Activated CD4-positive, alpha-beta memory T cell treated with anti-CD3 and anti-CD28 coated beads for 36 hours (primary cell): ENCODE measurements around the gene MED25. TPM values are rescaled to one million over a fixed set of nuclear protein-coding genes. Genes with fewer than 3 reads are reported as not detected.
A peak's percentile ranks its signal among the peaks of the same experiment; 100 is the strongest.

Experiments used
- CTCF ChIA-PET: fragments of 350-600 bp; sonication (Branson Sonifier 250); formaldehyde crosslinking; loops from one replicate; lab custom pipeline; 2021; ENCODE audit warnings: antibody characterized with exemption, inconsistent platforms; lab: Charles Lee
- POLR2A ChIA-PET: fragments of 350-600 bp; sonication (Branson Sonifier 250); formaldehyde crosslinking; loops from one replicate; lab custom pipeline; 2021; ENCODE audit warnings: antibody characterized with exemption; lab: Charles Lee
- DNase-seq: peaks from one replicate; pipeline ENCODE4 v3.0.0-alpha.2; 2020
- H3K27ac Mint-ChIP-seq: one replicate; pipeline ENCODE4 v1.8.0; 2021; ENCODE audit warnings: mixed read lengths
- H3K27me3 Mint-ChIP-seq: one replicate; pipeline ENCODE4 v1.8.0; 2021; ENCODE audit warnings: mixed read lengths
- H3K36me3 Mint-ChIP-seq: one replicate; pipeline ENCODE4 v1.8.0; 2021; ENCODE audit warnings: mixed read lengths
- H3K4me1 Mint-ChIP-seq: one replicate; pipeline ENCODE4 v1.8.0; 2021; ENCODE audit warnings: low read depth, mixed read lengths
- H3K4me3 Mint-ChIP-seq: one replicate; pipeline ENCODE4 v1.8.0; 2021; ENCODE audit warnings: mild to moderate bottlenecking, mixed read lengths
- H3K9me3 Mint-ChIP-seq: one replicate; pipeline ENCODE4 v1.8.0; 2021; ENCODE audit warnings: mixed read lengths
- intact Hi-C: fragments of 100-400 bp; cut with micrococcal nuclease; formaldehyde crosslinking; loops from one replicate; pipeline ENCODE4 v1.15.1; 2023
- total RNA-seq, 2 experiments: library from RNA; stranded (reverse); gene quantifications; one replicate each; pipeline ENCODE4 v1.2.3, GENCODE V29; 2021

The MED25 gene
- total RNA-seq, 2 experiments from 2014 or later = 45.6 to 50.2 TPM

GRCh38 chr19:49856574-49857021 lies 38.5 kb downstream of the MED25 start:
- POLR2A ChIA-PET = no interaction called here
- CTCF ChIA-PET = interaction anchor here (0.6 kb wide), 1 partner anchor 138 kb away, joined by 3 read pairs; no protein-coding TSS in a partner anchor
- Mint-ChIP-seq H3K4me3 (no peak overlapping the region), H3K9me3 (no peaks in the 10 kb centered on the region), H3K4me1 (peaks cover 15% of the 10 kb centered on the region), H3K27me3 (no peaks in the 10 kb centered on the region), H3K36me3 (peaks cover 25% of the 10 kb centered on the region), H3K27ac (no peak overlapping the region)
- intact Hi-C loops = no loop called here
- no peak for DNase-seq

DNA sequence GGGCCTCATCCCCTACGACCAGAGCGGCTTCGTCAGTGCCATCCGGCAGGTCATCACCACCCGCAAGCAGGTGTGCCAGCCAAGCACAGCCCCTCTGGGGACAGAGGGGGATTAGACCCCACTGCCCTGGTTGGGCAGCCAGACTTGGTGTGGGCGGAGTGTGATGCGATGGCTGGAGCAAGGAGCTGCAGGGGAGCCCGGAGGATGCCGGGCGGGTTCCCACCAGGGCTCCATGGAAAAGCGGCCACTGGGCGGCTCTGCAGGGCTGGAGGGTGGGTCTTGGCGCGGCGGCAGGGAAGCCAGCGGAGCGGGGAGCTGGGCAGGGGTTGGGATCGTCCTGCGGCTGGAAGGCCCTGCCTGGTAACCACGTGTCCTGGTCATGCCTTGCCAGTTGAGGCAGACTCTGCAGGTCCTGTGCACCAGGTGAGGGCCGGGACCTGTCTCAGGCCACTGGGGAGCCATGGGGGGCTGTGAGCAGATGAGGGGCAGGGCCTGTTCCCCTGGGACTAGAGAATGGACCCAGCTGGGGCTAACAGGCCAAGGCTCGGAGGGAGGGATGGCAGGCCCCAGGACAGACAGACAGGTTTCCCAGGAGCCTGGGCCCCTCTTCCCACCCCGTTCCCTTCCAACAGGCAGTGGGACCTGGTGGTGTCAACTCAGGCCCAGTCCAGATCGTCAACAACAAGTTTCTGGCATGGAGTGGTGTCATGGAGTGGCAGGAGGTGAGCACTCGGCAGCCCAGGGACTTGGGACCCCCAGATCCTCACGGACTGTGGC lies 39.2 kb downstream of the MED25 start:
- H3K36me3 Mint-ChIP-seq = peaks cover 29% of the 10 kb centered on the region
- H3K27ac Mint-ChIP-seq = no peak overlapping the region
- no peak overlapping the region for H3K4me3 Mint-ChIP-seq
- no peaks in the 10 kb centered on the region for H3K9me3 Mint-ChIP-seq
- CTCF ChIA-PET = interaction anchor here (0.6 to 1.5 kb wide), 2 partner anchors 12 to 138 kb away, joined by 3 read pairs; no protein-coding TSS in a partner anchor
- no peaks in the 10 kb centered on the region for H3K27me3 Mint-ChIP-seq
- H3K4me1 Mint-ChIP-seq = peaks cover 12% of the 10 kb centered on the region
- POLR2A ChIA-PET = interaction anchor here (1.0 to 1.3 kb wide), 2 partner anchors 19 to 20 kb away, joined by 3 to 4 read pairs; partner anchors contain the start of genes AKT1S1 and TBC1D17
- DNase-seq = no peak
- intact Hi-C loops = no loop called here

GRCh38 chr19:49857838-49858087 lies 39.7 kb downstream of the MED25 start:
- CTCF ChIA-PET = interaction anchor here (0.8 to 1.5 kb wide), 2 partner anchors 11 to 12 kb away, joined by 3 to 4 read pairs; no protein-coding TSS in a partner anchor
- intact Hi-C loops = no loop called here
- H3K27ac Mint-ChIP-seq = no peak overlapping the region
- peaks cover 29% of the 10 kb centered on the region for H3K36me3 Mint-ChIP-seq
- H3K4me3 Mint-ChIP-seq = no peak overlapping the region
- no peaks in the 10 kb centered on the region for H3K9me3 Mint-ChIP-seq
- H3K27me3 Mint-ChIP-seq = no peaks in the 10 kb centered on the region
- H3K4me1 Mint-ChIP-seq = peaks cover 7% of the 10 kb centered on the region
- POLR2A ChIA-PET = interaction anchor here (1.0 to 1.3 kb wide), 2 partner anchors 18 to 20 kb away, joined by 3 to 4 read pairs; partner anchors contain the start of genes AKT1S1 and TBC1D17
- DNase-seq = no peak

- H3K9me3 Mint-ChIP-seq = no peaks in the 10 kb centered on the region
- no peak overlapping the region for H3K27ac Mint-ChIP-seq
- peaks cover 32% of the 10 kb centered on the region for H3K36me3 Mint-ChIP-seq
- DNase-seq = no peak
- no peak overlapping the region for H3K4me3 Mint-ChIP-seq
- ChIA-PET POLR2A (interaction anchor here (1.0 to 1.8 kb wide), 3 partner anchors 11 to 19 kb away, joined by 3 to 4 read pairs (median 4); partner anchors contain the start of genes AKT1S1 and TBC1D17), CTCF (interaction anchor here (0.8 to 1.5 kb wide), 2 partner anchors 10 to 11 kb away, joined by 3 to 4 read pairs; no protein-coding TSS in a partner anchor)
- H3K4me1 Mint-ChIP-seq = peaks cover 7% of the 10 kb centered on the region
- no peaks in the 10 kb centered on the region for H3K27me3 Mint-ChIP-seq
- intact Hi-C loops = no loop called here
Observed at GRCh38 chr19:49858088-49858985, 40.2 kb downstream of the MED25 start.

GRCh38 chr19:49859682-49860335 lies 41.7 kb downstream of the MED25 start:
- intact Hi-C loops = no loop called here
- Mint-ChIP-seq H3K27me3 (no peaks in the 10 kb centered on the region), H3K36me3 (peaks cover 44% of the 10 kb centered on the region), H3K27ac (peak overlapping the region; percentile 23), H3K4me1 (peaks cover 6% of the 10 kb centered on the region), H3K4me3 (no peak overlapping the region), H3K9me3 (no peaks in the 10 kb centered on the region)
- no peak for DNase-seq
- ChIA-PET CTCF (no interaction called here), POLR2A (interaction anchor here (1.8 kb wide), 1 partner anchor 10 kb away, joined by 4 read pairs; no protein-coding TSS in a partner anchor)

GRCh38 chr19:49860336-49861102 lies 42.4 kb downstream of the MED25 start:
- Mint-ChIP-seq H3K36me3 (peaks cover 46% of the 10 kb centered on the region), H3K27ac (no peak overlapping the region), H3K27me3 (no peaks in the 10 kb centered on the region), H3K4me1 (peaks cover 12% of the 10 kb centered on the region), H3K4me3 (no peak overlapping the region), H3K9me3 (no peaks in the 10 kb centered on the region)
- POLR2A ChIA-PET = no interaction called here
- CTCF ChIA-PET = no interaction called here
- DNase-seq = no peak
- intact Hi-C loops = no loop called here

DNA sequence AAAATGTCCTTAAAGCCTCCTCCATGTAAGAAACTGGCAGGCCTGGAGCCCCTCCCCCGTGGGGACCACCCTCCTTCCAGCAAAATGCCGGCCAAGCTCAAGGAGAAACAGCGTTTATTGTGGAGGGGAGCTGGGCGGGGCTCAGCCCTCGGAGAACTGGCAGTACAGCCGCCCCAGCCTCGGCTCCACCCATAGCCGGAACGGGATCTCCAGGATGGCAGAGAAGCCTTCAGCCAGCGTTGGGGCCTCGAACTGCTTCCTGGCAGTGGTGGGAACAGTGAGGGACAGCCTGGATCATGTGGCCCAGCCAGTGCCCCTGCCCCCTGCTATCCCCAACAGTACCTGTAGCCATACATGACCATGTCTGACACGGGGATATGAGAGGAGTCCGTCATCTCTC lies 43.0 kb downstream of the MED25 start:
- DNase-seq = no peak
- Mint-ChIP-seq H3K9me3 (no peaks in the 10 kb centered on the region), H3K4me1 (peaks cover 18% of the 10 kb centered on the region), H3K4me3 (no peak overlapping the region), H3K36me3 (peaks cover 47% of the 10 kb centered on the region), H3K27ac (no peak overlapping the region), H3K27me3 (no peaks in the 10 kb centered on the region)
- CTCF ChIA-PET = no interaction called here
- POLR2A ChIA-PET = no interaction called here
- intact Hi-C loops = no loop called here

DNA sequence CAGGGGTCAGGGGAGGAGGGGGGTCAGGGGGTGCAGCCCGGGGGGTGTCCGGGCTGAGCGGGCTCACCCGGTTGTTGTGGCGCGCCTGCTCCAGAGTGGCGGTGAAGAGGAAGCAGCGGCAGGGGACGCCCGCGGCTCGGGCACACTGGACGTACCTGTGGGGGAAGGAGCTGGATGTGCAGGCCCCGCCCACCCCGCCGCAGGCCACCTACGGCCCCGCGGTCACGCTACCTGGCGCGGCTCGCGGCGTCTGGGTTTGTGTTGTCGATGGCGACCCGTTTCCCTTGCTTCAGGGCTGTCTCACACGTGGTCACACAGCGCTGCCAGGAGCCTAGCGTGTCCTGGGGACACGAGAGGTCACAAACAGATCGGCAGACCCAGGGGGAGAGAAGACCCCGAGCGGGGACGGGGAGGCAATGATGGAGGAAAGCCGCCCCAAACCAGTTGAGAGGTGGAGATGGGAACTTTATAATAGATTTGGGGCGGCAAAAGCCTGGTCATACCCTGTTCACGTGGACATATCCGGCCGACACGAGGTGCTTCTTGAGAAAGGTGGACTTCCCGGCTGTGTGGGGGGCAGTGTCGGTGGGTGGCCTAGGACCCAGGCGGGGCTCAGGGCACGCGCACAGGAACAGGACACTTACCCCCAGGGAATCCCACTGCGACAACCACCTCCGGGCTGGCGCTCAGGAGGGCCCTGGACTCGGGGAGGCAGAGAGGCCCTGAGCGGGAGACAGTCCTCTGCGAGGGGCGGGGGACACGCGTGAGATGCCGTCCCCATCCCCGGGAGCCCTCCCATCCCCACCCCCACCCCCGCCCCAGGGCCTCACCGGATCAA lies 43.7 kb downstream of the MED25 start:
- H3K27ac Mint-ChIP-seq = no peak overlapping the region
- H3K27me3 Mint-ChIP-seq = no peaks in the 10 kb centered on the region
- no peak for DNase-seq
- no peak overlapping the region for H3K4me3 Mint-ChIP-seq
- intact Hi-C loops = no loop called here
- H3K36me3 Mint-ChIP-seq = peaks cover 53% of the 10 kb centered on the region
- ChIA-PET POLR2A (no interaction called here), CTCF (no interaction called here)
- H3K4me1 Mint-ChIP-seq = peaks cover 25% of the 10 kb centered on the region
- no peaks in the 10 kb centered on the region for H3K9me3 Mint-ChIP-seq

DNA sequence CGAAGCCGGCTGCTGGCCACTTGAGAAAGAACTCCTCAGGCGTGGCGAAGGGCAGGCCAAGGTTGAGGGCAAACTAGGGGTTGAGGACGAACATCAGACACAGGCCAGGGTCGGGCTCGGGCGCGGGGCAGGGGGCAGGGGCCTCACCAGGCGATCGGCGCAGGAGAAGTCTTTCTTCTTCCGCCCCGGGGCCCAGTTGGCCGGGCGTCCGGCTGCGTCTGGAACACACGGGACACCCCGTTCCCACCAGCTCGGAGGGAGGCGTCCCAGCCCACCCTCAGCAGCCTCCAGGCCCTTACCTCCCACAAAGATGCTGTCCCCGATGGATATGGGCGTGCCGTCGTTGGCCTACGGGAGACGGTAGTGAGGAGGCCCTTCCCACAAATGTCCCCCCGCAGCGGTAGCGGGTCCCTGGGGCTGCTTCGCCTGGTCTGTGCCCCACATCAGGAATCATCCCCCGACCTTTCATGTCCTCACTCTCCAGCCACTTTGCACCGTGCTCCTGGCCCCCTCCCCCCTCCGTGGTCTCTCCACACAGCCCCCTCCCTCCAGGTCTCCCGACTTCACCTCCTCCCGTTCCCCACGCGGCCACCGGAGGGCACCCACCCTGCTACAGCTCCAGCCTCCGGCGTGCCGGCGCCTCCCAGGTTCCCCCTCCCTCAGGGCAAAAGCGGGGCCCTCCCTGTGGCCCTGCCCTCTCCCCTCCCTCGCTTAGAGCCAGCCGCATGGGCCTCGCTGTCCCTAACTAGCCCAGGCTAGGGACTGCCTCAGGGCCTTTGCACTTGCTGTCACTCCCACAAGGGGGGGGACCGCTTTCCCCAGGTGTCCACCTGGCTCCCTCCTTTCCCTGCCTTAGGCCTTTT lies 44.5 kb downstream of the MED25 start:
- ChIA-PET CTCF (interaction anchor here (1.4 kb wide), 1 partner anchor 53 kb away, joined by 4 read pairs; no protein-coding TSS in a partner anchor), POLR2A (interaction anchor here (1.1 kb wide), 1 partner anchor 9 kb away, joined by 3 read pairs; no protein-coding TSS in a partner anchor)
- H3K4me3 Mint-ChIP-seq = no peak overlapping the region
- peak; percentile 38 for DNase-seq
- H3K27me3 Mint-ChIP-seq = no peaks in the 10 kb centered on the region
- H3K4me1 Mint-ChIP-seq = peaks cover 28% of the 10 kb centered on the region
- intact Hi-C loops = no loop called here
- H3K36me3 Mint-ChIP-seq = peaks cover 54% of the 10 kb centered on the region
- H3K9me3 Mint-ChIP-seq = no peaks in the 10 kb centered on the region
- H3K27ac Mint-ChIP-seq = no peak overlapping the region
